MV-4-11 (cell line): Measurements from ENCODE around the gene CD40LG.
A peak's percentile ranks its signal among the peaks of the same experiment; 100 is the strongest.

Experiments used
- DNase-seq: peaks from one replicate; lab custom pipeline; 2025; lab: John Stamatoyannopoulos, UW

CD40LG gene

GRCh38 chrX:136697156-136697555, 49.2 kb downstream of the CD40LG start:
- DNase-seq: no peak

- peak; percentile 2 for DNase-seq
Observed at GRCh38 chrX:136708348-136708747, 60.4 kb downstream of the CD40LG start.
